HuH-7 (cell line): Measurements from ENCODE around the gene KCNH2.
"Not testable (repeated sequence)": the region's sequence is repeated elsewhere in the genome, so short reads cannot be mapped to it uniquely, and the experiment has no call there.

Source experiments
- DNase-seq: peaks from one replicate; pipeline ENCODE4 v3.0.0; 2011; ENCODE audit warnings: low spot score

KCNH2 gene

GRCh38 chr7:151012031-151012692 is 34.0 kb upstream of the KCNH2 start:
- peak; percentile 84 for DNase-seq

GRCh38 chr7:151011616-151012015 is 33.5 kb upstream of the KCNH2 start:
- not testable (repeated sequence) for DNase-seq

- DNase-seq = no peak
These were observed 32.9 kb upstream of the KCNH2 start for GRCh38 chr7:151011097-151011409.

DNA sequence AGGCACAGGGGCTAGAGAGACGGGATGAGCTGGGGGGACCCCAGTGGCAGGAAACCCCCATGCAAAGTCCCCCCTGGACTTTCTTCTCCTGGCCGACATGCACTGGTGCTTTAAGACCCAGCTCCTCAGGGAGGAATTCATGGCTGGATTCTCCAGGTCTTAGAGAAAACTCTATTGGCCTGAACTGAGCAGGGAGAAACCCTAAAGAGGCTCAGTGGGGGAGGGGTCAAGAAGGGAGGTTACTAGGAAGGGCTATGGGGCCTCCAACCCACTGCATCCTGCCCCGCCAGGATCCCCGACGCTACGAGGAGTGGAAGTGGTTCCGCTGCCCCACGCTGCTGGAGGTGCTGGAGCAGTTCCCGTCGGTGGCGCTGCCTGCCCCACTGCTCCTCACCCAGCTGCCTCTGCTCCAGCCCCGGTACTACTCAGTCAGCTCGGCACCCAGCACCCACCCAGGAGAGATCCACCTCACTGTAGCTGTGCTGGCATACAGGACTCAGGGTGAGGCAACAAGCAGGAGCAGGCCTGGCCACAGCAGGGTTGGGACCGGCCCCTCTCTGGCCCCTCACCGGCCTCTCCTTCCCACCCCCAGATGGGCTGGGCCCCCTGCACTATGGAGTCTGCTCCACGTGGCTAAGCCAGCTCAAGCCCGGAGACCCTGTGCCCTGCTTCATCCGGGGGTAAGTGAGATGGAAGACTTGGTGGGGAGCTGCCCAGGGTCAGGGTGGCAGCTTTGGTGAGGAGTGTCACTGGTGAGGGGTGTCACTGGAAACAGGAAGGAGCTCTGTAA is 32.4 kb upstream of the KCNH2 start:
- DNase-seq = no peak

- no peak for DNase-seq
These were observed 31.9 kb upstream of the KCNH2 start for GRCh38 chr7:151010037-151010306.

GRCh38 chr7:151009327-151010036 is 31.4 kb upstream of the KCNH2 start:
- DNase-seq = peak; percentile 65

- peak; percentile 94 for DNase-seq
These were observed 30.6 kb upstream of the KCNH2 start for GRCh38 chr7:151008511-151009323.

GRCh38 chr7:151008143-151008510 is 30.0 kb upstream of the KCNH2 start:
- DNase-seq = no peak

- no peak for DNase-seq
These were observed 29.4 kb upstream of the KCNH2 start for GRCh38 chr7:151007469-151007898.

GRCh38 chr7:151006590-151007300 is 28.6 kb upstream of the KCNH2 start:
- DNase-seq = no peak

- DNase-seq = no peak
These were observed 27.4 kb upstream of the KCNH2 start for GRCh38 chr7:151005566-151005965.

- DNase-seq = no peak
These were observed 25.5 kb upstream of the KCNH2 start for GRCh38 chr7:151003572-151003971.

DNA sequence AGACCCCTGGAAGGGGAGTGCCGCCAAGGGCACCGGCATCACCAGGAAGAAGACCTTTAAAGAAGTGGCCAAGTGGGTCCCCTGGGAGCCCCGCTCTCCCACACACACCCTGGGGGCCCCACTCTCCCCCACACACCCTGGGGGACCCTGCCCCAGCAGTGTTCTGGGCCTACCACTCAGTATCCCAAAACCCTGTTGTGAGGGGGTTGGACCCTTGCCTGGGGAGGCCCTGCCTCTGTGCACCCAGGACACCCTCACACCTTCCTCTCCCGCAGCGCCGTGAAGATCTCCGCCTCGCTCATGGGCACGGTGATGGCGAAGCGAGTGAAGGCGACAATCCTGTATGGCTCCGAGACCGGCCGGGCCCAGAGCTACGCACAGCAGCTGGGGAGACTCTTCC is 23.4 kb upstream of the KCNH2 start:
- no peak for DNase-seq

GRCh38 chr7:151000897-151001495 is 22.9 kb upstream of the KCNH2 start:
- DNase-seq = no peak

DNA sequence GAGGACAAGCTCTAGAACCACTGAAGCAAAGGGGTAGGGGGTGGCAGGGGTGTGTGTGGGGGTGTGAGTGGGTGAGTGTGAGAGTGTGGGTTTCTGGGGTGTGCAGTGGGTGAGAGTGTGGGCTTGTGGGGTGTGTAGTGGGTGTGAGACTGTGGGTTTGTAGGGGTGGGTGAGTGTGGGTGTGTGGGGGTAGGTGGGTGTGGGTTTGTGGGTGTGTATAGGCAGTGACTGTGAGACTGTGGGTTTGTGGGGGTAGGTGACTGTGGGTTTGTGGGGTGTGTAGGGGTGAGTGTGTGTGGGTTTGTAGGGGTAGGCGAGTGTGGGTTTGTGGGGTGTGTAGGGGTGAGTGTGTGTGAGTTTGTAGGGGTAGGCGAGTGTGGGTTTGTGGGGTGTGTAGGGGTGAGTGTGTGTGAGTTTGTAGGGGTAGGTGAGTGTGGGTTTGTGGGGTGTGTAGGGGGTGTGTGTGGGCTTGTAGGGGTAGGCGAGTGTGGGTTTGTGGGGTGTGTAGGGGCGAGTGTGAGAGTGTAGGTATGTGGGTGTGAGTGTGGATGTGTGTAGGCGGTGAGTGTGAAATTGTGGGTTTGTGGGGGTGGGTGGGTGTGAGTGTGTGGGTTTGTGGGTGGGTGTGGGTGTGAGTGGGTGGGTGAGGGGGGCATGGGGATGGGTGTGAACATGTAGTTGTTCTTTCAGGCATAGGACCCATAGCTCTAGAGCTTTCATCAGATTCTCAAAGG is 21.5 kb upstream of the KCNH2 start:
- no peak for DNase-seq

GRCh38 chr7:150999001-150999400 is 20.9 kb upstream of the KCNH2 start:
- DNase-seq = no peak

GRCh38 chr7:150998341-150998740 is 20.2 kb upstream of the KCNH2 start:
- DNase-seq = no peak

DNA sequence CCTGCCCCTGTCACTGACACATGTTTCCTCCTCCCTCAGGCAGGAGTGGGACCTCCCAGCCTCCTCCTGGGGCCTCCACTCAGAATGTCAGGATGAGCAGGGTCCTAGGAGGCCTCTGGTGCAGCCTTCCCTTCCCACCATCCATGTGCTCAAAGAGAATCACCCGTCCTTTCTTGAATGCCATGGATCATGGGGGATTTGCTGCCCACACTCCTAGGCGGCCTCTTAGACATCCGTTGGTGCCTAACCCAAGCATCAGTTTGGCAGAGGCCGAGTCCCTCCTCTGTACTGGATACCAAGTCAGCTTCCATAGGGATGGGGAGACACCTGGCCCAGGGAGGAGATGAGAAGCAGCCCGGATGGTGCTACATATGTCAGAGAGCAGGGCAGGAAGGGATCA is 19.7 kb upstream of the KCNH2 start:
- DNase-seq = no peak

DNA sequence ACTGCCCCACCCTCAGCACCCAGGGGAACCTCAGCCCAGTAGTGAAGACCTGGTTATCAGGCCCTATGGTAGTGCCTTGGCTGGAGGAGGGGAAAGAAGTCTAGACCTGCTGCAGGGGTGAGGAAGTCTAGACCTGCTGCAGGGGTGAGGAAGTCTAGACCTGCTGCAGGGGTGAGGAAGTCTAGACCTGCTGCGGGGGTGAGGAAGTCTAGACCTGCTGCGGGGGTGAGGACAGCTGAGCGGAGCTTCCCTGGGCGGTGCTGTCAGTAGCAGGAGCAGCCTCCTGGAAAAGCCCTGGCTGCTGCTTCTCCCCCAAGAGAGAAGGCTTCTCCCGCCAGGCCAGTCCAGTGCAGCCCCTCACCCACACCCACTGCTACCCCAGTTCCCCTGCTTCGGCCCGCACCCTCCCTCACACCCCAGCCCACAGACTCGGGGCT is 19.0 kb upstream of the KCNH2 start:
- DNase-seq = no peak

DNA sequence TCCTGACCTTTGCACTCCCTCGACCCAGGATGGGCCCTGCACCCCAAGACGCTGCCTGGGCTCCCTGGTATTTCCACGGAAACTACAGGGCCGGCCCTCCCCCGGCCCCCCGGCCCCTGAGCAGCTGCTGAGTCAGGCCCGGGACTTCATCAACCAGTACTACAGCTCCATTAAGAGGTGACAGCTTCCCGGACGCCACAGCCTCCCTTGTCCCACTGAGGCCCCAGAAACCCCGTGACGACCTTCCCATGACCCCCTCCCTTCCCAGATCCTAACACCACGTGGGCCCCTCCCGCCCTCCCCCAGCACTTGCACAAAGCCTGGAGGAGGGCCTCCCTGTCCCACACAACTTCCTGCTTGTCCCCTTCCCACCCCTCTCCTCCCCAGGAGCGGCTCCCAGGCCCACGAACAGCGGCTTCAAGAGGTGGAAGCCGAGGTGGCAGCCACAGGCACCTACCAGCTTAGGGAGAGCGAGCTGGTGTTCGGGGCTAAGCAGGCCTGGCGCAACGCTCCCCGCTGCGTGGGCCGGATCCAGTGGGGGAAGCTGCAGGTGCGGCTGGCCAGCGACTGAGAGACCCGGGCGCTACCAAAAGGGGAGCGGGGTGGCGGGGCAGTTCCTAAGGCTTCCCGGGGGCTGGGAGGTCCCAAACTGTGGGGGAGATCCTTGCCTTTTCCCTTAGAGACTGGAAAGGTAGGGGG is 18.4 kb upstream of the KCNH2 start:
- DNase-seq = no peak
